ENCODE measurements around the gene ARHGAP18.
A peak's percentile ranks its signal among the peaks of the same experiment; 100 is the strongest.

ARHGAP18 gene

DNA sequence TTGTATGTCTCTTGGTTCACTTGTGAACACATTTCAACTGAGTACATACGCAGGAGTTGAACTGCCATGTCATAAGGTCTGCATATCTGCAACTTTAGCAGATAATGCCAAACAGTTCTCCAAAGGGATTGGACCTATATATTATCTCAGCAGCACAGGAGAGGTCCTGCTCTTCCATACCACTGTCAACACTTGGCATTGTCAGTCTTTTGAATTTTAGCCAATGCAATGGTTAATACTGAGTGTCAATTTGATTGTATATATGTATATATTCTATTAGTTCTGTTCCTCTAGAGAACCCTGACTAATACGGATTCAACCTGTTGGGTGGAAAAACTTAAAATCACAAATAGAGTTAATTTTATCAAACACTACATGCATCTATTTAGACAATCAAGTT, 26.1 kb upstream of the ARHGAP18 start:
- Histone ChIP-seq H3K27ac (ENCODE audit: insufficient read depth in 1 of 2, low read depth in 1 of 2, low read length in 2 of 2, poor library complexity in 1 of 2, severe bottlenecking in 2 of 2) (no peak overlapping the region), H3K27me3 (replicated peaks in 2 of 5; ENCODE audit: control insufficient read depth in 4 of 5, insufficient read depth in 5 of 5, low read length in 4 of 5) (peaks cover 0 to 8% (median 6%) of the 10 kb centered on the region in 5 experiments), H3K4me3 (ENCODE audit: control insufficient read depth in 1 of 7, extremely low read depth in 1 of 7, insufficient read depth in 4 of 7, low read depth in 2 of 7, low read length in 6 of 7) (no peak overlapping the region), H3K9me3 (ENCODE audit: control extremely low read depth in 1 of 5, control insufficient read depth in 4 of 5, insufficient read depth in 2 of 5, low read depth in 1 of 5, low read length in 4 of 5) (no peaks in the 10 kb centered on the region), H3K4me1 (ENCODE audit: control extremely low read depth in 1 of 4, control insufficient read depth in 4 of 4, insufficient read depth in 4 of 4, low read length in 3 of 4) (no peaks in the 10 kb centered on the region), H3K36me3 (ENCODE audit: control insufficient read depth in 4 of 4, insufficient read depth in 4 of 4, low read length in 3 of 4) (no peaks in the 10 kb centered on the region)
- ChIA-PET POLR2A (no interaction called here), CTCF (interaction anchor here (1.0 to 2.0 kb wide), 3 partner anchors 25 to 138 kb away, joined by 3 to 16 read pairs (median 6); no protein-coding TSS in a partner anchor)
- WGBS (ENCODE audit: insufficient coverage) = 85% methylated on average over 1 of the region's 2 CpGs
- DNase-seq = no peak

DNA sequence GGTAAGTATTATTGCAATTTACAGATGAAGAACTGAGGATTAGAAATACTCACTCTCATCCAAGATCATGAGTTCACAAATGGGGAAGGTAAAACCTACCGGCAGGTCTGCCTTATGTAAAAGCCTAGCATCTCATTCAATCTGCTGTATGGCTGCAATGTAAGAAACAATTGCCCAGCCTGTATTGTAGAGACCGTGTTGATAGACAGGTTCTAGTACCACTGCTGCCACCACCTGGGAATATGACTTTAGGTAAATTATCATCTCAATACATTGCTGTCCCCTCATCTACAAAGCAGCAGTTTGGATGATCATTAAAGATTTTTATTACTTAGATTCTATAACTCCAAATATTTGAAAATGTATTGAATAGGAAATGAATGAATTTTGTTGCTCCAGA, 23.3 kb upstream of the ARHGAP18 start:
- Histone ChIP-seq H3K36me3 (ENCODE audit: control insufficient read depth in 4 of 4, insufficient read depth in 4 of 4, low read length in 3 of 4) (no peaks in the 10 kb centered on the region), H3K27me3 (replicated peaks in 2 of 5; ENCODE audit: control insufficient read depth in 4 of 5, insufficient read depth in 5 of 5, low read length in 4 of 5) (peaks cover 0 to 3% (median 0%) of the 10 kb centered on the region in 5 experiments), H3K4me3 (ENCODE audit: control insufficient read depth in 1 of 7, extremely low read depth in 1 of 7, insufficient read depth in 4 of 7, low read depth in 2 of 7, low read length in 6 of 7) (no peak overlapping the region), H3K9me3 (ENCODE audit: control extremely low read depth in 1 of 5, control insufficient read depth in 4 of 5, insufficient read depth in 2 of 5, low read depth in 1 of 5, low read length in 4 of 5) (no peaks in the 10 kb centered on the region), H3K27ac (ENCODE audit: insufficient read depth in 1 of 2, low read depth in 1 of 2, low read length in 2 of 2, poor library complexity in 1 of 2, severe bottlenecking in 2 of 2) (no peak overlapping the region), H3K4me1 (ENCODE audit: control extremely low read depth in 1 of 4, control insufficient read depth in 4 of 4, insufficient read depth in 4 of 4, low read length in 3 of 4) (no peaks in the 10 kb centered on the region)
- DNase-seq = no peak
- POLR2A ChIA-PET = no interaction called here
- CTCF ChIA-PET = interaction anchor here (1.6 to 8.8 kb wide), 2 partner anchors 24 to 134 kb away, joined by 9 to 158 read pairs; partner anchors contain the start of gene ARHGAP18
- WGBS (ENCODE audit: insufficient coverage) = no CpG with 5 or more reads among the region's 2 CpGs

DNA sequence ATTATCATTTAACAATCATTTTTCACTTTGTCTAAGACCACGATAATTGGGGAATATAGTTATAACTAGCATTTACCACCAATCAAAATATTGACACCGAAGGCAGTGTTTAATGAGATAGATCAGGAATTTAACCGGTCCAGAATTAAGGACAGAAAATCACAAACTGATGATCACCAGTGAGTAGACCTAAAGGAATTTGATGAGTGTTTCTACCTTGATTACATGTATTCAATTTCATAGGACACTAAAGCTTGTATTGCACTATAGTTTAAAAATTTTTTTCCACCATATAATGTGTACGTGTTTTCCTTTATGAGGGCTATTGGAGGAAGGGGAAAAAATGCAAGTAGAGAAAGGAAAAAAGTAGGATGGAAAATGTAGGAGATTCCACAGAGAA, 22.6 kb upstream of the ARHGAP18 start:
- no peaks in the 10 kb centered on the region for H3K4me1 ChIP-seq (ENCODE audit: control extremely low read depth in 1 of 4, control insufficient read depth in 4 of 4, insufficient read depth in 4 of 4, low read length in 3 of 4)
- DNase-seq = no peak
- H3K36me3 ChIP-seq (ENCODE audit: control insufficient read depth in 4 of 4, insufficient read depth in 4 of 4, low read length in 3 of 4) = no peaks in the 10 kb centered on the region
- no peak overlapping the region for H3K27ac ChIP-seq (ENCODE audit: insufficient read depth in 1 of 2, low read depth in 1 of 2, low read length in 2 of 2, poor library complexity in 1 of 2, severe bottlenecking in 2 of 2)
- H3K27me3 ChIP-seq (replicated peaks in 2 of 5; ENCODE audit: control insufficient read depth in 4 of 5, insufficient read depth in 5 of 5, low read length in 4 of 5) = no peaks in the 10 kb centered on the region
- no CpG with 5 or more reads among the region's 4 CpGs for WGBS (ENCODE audit: insufficient coverage)
- no peaks in the 10 kb centered on the region for H3K9me3 ChIP-seq (ENCODE audit: control extremely low read depth in 1 of 5, control insufficient read depth in 4 of 5, insufficient read depth in 2 of 5, low read depth in 1 of 5, low read length in 4 of 5)
- H3K4me3 ChIP-seq (ENCODE audit: control insufficient read depth in 1 of 7, extremely low read depth in 1 of 7, insufficient read depth in 4 of 7, low read depth in 2 of 7, low read length in 6 of 7) = no peak overlapping the region
- ChIA-PET CTCF (interaction anchor here (1.0 to 8.8 kb wide), 7 partner anchors 11 to 289 kb away, joined by 3 to 158 read pairs (median 5); partner anchors contain the start of gene ARHGAP18), POLR2A (no interaction called here)

DNA sequence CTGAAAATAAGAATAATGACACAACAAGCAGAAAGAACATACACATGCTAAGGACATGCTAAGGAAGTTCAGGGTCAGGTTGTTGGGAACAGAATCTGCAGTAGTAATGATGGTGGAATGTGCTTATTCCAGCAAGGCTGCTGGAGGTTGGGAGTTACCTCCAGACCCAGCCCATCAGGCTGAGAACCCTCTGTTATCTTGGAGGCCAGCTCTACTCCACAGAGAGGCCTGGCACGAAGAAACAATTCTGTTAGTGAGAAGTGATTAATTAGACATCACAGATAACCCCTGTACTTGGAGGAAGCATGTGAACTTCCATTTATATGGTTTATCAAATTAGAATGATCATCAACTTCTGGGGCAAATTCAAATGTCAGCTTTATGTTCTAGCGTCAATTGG, 22.1 kb upstream of the ARHGAP18 start:
- CTCF ChIA-PET = interaction anchor here (1.0 to 8.8 kb wide), 9 partner anchors 11 to 290 kb away, joined by 3 to 158 read pairs (median 5); partner anchors contain the start of gene ARHGAP18
- POLR2A ChIA-PET = no interaction called here
- no peak for DNase-seq

DNA sequence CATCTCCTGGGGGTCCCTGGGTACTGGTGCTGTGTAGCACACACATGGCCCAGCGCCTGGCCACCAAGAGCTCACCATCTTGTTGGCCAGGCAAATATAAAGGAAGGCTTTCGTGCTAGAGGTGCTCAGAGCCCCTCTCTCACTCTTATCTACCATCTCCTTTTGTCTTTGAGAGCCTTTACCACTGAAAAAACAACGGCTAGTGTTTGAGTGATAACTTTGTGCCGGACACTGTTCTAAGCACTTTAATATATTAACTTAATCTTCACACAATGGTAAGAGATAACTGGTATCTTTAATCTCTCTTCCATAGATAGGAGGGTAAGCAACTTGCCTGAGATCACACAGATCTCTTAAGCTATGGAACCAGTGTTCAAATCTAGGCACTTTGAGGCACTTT, 21.5 kb upstream of the ARHGAP18 start:
- POLR2A ChIA-PET = no interaction called here
- WGBS (ENCODE audit: insufficient coverage) = no CpG with 5 or more reads among the region's 4 CpGs
- H3K27ac ChIP-seq (ENCODE audit: insufficient read depth in 1 of 2, low read depth in 1 of 2, low read length in 2 of 2, poor library complexity in 1 of 2, severe bottlenecking in 2 of 2) = no peak overlapping the region
- CTCF ChIA-PET = interaction anchor here (1.0 to 8.8 kb wide), 16 partner anchors 12 to 300 kb away, joined by 3 to 158 read pairs (median 4); no protein-coding TSS in a partner anchor
- no peaks in the 10 kb centered on the region for H3K36me3 ChIP-seq (ENCODE audit: control insufficient read depth in 4 of 4, insufficient read depth in 4 of 4, low read length in 3 of 4)
- H3K27me3 ChIP-seq (replicated peaks in 2 of 5; ENCODE audit: control insufficient read depth in 4 of 5, insufficient read depth in 5 of 5, low read length in 4 of 5) = no peaks in the 10 kb centered on the region
- H3K4me1 ChIP-seq (ENCODE audit: control extremely low read depth in 1 of 4, control insufficient read depth in 4 of 4, insufficient read depth in 4 of 4, low read length in 3 of 4) = no peaks in the 10 kb centered on the region
- no peak for DNase-seq
- no peak overlapping the region for H3K4me3 ChIP-seq (ENCODE audit: control insufficient read depth in 1 of 7, extremely low read depth in 1 of 7, insufficient read depth in 4 of 7, low read depth in 2 of 7, low read length in 6 of 7)
- H3K9me3 ChIP-seq (ENCODE audit: control extremely low read depth in 1 of 5, control insufficient read depth in 4 of 5, insufficient read depth in 2 of 5, low read depth in 1 of 5, low read length in 4 of 5) = no peaks in the 10 kb centered on the region

More for the DNA sequence above, 22.1 kb upstream of the ARHGAP18 start:
- Histone ChIP-seq H3K36me3 (ENCODE audit: control insufficient read depth in 4 of 4, insufficient read depth in 4 of 4, low read length in 3 of 4) (no peaks in the 10 kb centered on the region), H3K27me3 (replicated peaks in 2 of 5; ENCODE audit: control insufficient read depth in 4 of 5, insufficient read depth in 5 of 5, low read length in 4 of 5) (no peaks in the 10 kb centered on the region), H3K9me3 (ENCODE audit: control extremely low read depth in 1 of 5, control insufficient read depth in 4 of 5, insufficient read depth in 2 of 5, low read depth in 1 of 5, low read length in 4 of 5) (no peaks in the 10 kb centered on the region), H3K4me3 (ENCODE audit: control insufficient read depth in 1 of 7, extremely low read depth in 1 of 7, insufficient read depth in 4 of 7, low read depth in 2 of 7, low read length in 6 of 7) (no peak overlapping the region), H3K4me1 (ENCODE audit: control extremely low read depth in 1 of 4, control insufficient read depth in 4 of 4, insufficient read depth in 4 of 4, low read length in 3 of 4) (no peaks in the 10 kb centered on the region), H3K27ac (ENCODE audit: insufficient read depth in 1 of 2, low read depth in 1 of 2, low read length in 2 of 2, poor library complexity in 1 of 2, severe bottlenecking in 2 of 2) (no peak overlapping the region)
- no CpG with 5 or more reads among the region's 2 CpGs for WGBS (ENCODE audit: insufficient coverage)

DNA sequence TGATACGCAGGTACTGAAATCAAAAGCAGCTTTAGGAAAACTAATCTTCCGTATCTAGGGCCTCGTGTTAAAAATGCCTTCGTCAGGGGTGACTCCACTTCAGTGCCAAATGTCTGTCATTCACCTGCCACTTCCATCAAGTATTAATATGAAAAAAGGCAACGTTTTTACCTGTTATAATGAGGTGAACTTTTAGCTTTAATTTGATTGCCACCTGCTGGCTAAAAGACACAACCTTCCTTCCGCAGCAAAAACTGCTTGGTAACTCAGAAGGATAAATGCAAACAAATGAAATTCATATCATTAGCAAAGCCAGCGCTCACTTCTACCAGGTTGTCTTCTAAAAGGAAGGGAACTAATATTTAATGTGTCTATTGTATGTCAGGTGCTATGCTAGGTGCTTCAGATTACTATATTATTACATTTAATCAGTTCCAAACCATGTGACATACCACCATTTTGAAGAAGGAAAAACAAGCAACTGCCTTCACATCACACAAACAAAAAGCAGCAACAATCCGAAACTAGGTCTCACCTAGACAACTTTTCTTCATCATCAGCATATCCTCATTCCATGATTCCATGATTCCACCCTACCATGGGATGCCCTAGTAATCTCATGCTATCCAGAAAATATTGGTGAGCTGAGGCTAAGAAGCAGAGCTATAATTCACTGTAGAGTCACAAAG, 20.6 kb upstream of the ARHGAP18 start:
- Histone ChIP-seq H3K36me3 (ENCODE audit: control insufficient read depth in 4 of 4, insufficient read depth in 4 of 4, low read length in 3 of 4) (no peaks in the 10 kb centered on the region), H3K9me3 (ENCODE audit: control extremely low read depth in 1 of 5, control insufficient read depth in 4 of 5, insufficient read depth in 2 of 5, low read depth in 1 of 5, low read length in 4 of 5) (no peaks in the 10 kb centered on the region), H3K4me3 (ENCODE audit: control insufficient read depth in 1 of 7, extremely low read depth in 1 of 7, insufficient read depth in 4 of 7, low read depth in 2 of 7, low read length in 6 of 7) (no peak overlapping the region), H3K27ac (ENCODE audit: insufficient read depth in 1 of 2, low read depth in 1 of 2, low read length in 2 of 2, poor library complexity in 1 of 2, severe bottlenecking in 2 of 2) (no peak overlapping the region), H3K27me3 (replicated peaks in 2 of 5; ENCODE audit: control insufficient read depth in 4 of 5, insufficient read depth in 5 of 5, low read length in 4 of 5) (no peaks in the 10 kb centered on the region), H3K4me1 (ENCODE audit: control extremely low read depth in 1 of 4, control insufficient read depth in 4 of 4, insufficient read depth in 4 of 4, low read length in 3 of 4) (no peaks in the 10 kb centered on the region)
- ChIA-PET POLR2A (no interaction called here), CTCF (interaction anchor here (0.8 to 8.8 kb wide), 22 partner anchors 9 to 301 kb away, joined by 3 to 158 read pairs (median 4); partner anchors contain the start of gene ARHGAP18)
- DNase-seq = peak; percentile 53 to 66 (median 61)
- 80% methylated on average over 2 of the region's 8 CpGs for WGBS (ENCODE audit: insufficient coverage)

DNA sequence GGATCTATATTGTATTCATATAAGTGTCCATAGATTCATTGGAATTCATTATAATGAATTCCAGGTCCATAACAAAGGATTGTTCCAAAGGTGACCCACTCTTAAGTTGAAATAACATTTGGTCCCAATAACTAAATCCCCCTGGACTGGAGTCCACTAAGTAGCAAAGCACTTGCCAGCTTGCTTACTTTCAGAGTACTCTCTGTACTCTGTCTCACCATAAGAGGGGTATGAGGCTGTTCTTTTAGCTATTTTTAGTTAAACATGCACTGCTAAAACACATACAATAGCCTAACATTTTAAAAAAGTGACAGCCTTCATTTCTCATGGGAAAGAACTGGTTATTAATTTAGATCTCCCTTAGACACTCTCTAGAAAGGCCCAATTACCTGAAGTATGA, 16.7 kb upstream of the ARHGAP18 start:
- Histone ChIP-seq H3K27me3 (replicated peaks in 2 of 5; ENCODE audit: control insufficient read depth in 4 of 5, insufficient read depth in 5 of 5, low read length in 4 of 5) (no peaks in the 10 kb centered on the region), H3K9me3 (ENCODE audit: control extremely low read depth in 1 of 5, control insufficient read depth in 4 of 5, insufficient read depth in 2 of 5, low read depth in 1 of 5, low read length in 4 of 5) (no peaks in the 10 kb centered on the region), H3K36me3 (ENCODE audit: control insufficient read depth in 4 of 4, insufficient read depth in 4 of 4, low read length in 3 of 4) (no peaks in the 10 kb centered on the region), H3K4me1 (ENCODE audit: control extremely low read depth in 1 of 4, control insufficient read depth in 4 of 4, insufficient read depth in 4 of 4, low read length in 3 of 4) (no peaks in the 10 kb centered on the region), H3K27ac (ENCODE audit: insufficient read depth in 1 of 2, low read depth in 1 of 2, low read length in 2 of 2, poor library complexity in 1 of 2, severe bottlenecking in 2 of 2) (no peak overlapping the region), H3K4me3 (ENCODE audit: control insufficient read depth in 1 of 7, extremely low read depth in 1 of 7, insufficient read depth in 4 of 7, low read depth in 2 of 7, low read length in 6 of 7) (no peak overlapping the region)
- ChIA-PET POLR2A (no interaction called here), CTCF (interaction anchor here (0.9 to 8.8 kb wide), 6 partner anchors 40 to 127 kb away, joined by 4 to 158 read pairs (median 6); no protein-coding TSS in a partner anchor)
- DNase-seq = no peak

Measured in common myeloid progenitor, CD34-positive (primary cell).